ENCODE measurements around the gene UBXN11.

The UBXN11 gene

DNA sequence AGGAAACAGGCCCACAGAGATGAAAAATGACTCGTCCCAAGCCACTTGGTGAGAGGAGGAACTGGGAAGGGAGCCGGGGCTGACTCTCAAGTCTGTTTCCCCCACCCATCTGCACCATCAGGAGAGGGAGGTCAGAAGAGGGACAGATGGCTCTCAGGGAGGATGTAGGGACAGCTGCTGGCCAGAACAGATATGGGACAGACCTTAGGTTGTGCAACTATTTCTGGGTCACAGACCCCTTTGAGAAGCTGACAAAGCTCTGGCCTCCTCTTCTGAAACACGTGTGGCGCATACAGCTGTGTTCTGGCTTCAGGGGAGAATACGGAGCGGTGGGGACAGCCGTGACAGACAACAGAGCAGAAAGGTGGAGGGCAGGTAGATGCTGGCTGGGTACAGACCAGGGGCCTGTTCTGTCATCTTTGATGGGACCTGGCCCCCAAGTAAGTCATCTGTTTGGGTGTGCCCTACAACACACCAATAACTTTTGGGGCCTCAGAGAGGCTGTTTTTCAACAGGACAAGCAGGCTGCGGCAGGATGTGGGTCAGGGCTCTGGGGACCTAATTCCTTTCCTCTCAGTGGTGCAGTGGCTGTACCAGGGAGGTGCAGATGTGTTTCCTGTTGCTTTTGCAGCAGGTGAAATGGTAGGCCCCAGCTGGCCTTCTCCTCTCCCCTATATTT lies 19.3 kb downstream of the UBXN11 start:
- peak overlapping the region in 1 of 5 donors; percentile 19 for H3K9ac ChIP-seq (ENCODE audit: low read length in 5 of 5)
- peak overlapping the region; percentile 54 for H3K27ac ChIP-seq (ENCODE audit: low read depth, low read length)
- no peak overlapping the region for H3K4me3 ChIP-seq (ENCODE audit: low read depth in 1 of 5, low read length in 5 of 5)
- H3K9me3 ChIP-seq (ENCODE audit: control insufficient read depth in 5 of 5, low read length in 5 of 5): no peaks in the 10 kb centered on the region
- H3K27me3 ChIP-seq (ENCODE audit: control insufficient read depth in 5 of 5, insufficient read depth in 4 of 5, low read length in 5 of 5): no peaks in the 10 kb centered on the region
- H3K4me1 ChIP-seq (ENCODE audit: control insufficient read depth in 5 of 5, insufficient read depth in 5 of 5, low read length in 5 of 5): peaks cover 13 to 90% (median 81%) of the 10 kb centered on the region in 5 donors
- H3K36me3 ChIP-seq (ENCODE audit: control insufficient read depth in 5 of 5, insufficient read depth in 5 of 5, low read length in 5 of 5): peaks cover 0 to 12% (median 0%) of the 10 kb centered on the region in 5 donors

DNA sequence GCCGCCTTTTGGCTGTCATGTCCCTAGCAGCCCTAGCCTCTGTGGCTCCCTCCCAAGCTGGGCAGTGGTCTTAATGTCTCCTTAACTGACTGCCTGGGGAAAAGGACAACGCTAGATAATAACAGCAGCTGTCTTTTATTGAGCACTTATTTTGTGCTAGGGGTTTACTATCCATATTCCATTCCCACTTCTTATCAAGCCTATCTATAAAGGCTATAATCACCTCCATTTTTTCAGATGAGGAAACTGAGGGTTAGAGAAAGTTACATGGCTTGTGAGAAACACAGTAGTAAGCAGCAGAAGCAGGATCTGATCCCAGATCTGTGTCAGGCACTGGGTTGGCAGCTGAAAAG lies 20.4 kb downstream of the UBXN11 start:
- Histone ChIP-seq H3K9me3 (ENCODE audit: control insufficient read depth in 5 of 5, low read length in 5 of 5) (no peaks in the 10 kb centered on the region), H3K27ac (ENCODE audit: low read depth, low read length) (peak overlapping the region; percentile 54), H3K36me3 (ENCODE audit: control insufficient read depth in 5 of 5, insufficient read depth in 5 of 5, low read length in 5 of 5) (peaks cover 0 to 20% (median 7%) of the 10 kb centered on the region in 5 donors), H3K27me3 (ENCODE audit: control insufficient read depth in 5 of 5, insufficient read depth in 4 of 5, low read length in 5 of 5) (no peaks in the 10 kb centered on the region), H3K4me1 (ENCODE audit: control insufficient read depth in 5 of 5, insufficient read depth in 5 of 5, low read length in 5 of 5) (peaks cover 13 to 90% (median 84%) of the 10 kb centered on the region in 5 donors), H3K4me3 (ENCODE audit: low read depth in 1 of 5, low read length in 5 of 5) (no peak overlapping the region), H3K9ac (ENCODE audit: low read length in 5 of 5) (no peak overlapping the region)

DNA sequence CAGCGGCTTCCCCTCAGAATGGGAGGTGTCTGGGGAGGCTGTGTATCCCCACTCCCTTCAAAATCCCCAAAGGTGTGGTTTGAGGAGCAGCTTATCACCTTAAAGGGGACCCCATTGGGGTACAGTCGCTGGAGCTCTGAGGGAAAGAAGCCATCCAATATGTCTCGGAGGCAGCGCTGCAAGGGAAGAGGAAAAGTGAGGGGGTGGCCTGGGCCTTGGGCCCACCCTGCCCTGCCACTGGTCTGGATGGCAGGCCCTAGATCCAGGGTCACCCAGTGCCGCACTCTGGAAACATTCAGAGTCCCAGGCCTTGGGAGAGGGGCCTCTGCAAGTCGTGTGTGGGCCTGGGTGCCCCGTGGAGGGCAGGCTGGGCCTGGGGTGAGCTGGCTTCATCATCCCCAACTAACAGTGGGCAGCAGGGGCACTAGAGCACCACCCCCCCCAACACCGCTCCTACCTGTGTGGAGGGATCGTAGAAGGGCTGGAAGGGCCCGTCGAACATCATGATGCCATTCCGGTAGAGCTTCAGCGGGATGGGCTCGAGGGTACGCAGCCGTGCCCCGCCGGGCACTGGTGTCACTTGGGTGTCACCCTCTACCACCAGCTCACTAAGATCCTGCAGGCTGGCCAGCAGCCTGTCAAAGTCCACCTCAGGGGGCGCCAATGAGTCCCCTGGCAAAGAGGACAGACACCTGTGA lies 20.9 kb downstream of the UBXN11 start:
- Histone ChIP-seq H3K4me1 (ENCODE audit: control insufficient read depth in 5 of 5, insufficient read depth in 5 of 5, low read length in 5 of 5) (peaks cover 13 to 90% (median 84%) of the 10 kb centered on the region in 5 donors), H3K36me3 (ENCODE audit: control insufficient read depth in 5 of 5, insufficient read depth in 5 of 5, low read length in 5 of 5) (peaks cover 0 to 22% (median 9%) of the 10 kb centered on the region in 5 donors), H3K9ac (ENCODE audit: low read length in 5 of 5) (peak overlapping the region in 1 of 5 donors; percentile 4), H3K9me3 (ENCODE audit: control insufficient read depth in 5 of 5, low read length in 5 of 5) (no peaks in the 10 kb centered on the region), H3K27me3 (ENCODE audit: control insufficient read depth in 5 of 5, insufficient read depth in 4 of 5, low read length in 5 of 5) (no peaks in the 10 kb centered on the region), H3K4me3 (ENCODE audit: low read depth in 1 of 5, low read length in 5 of 5) (no peak overlapping the region), H3K27ac (ENCODE audit: low read depth, low read length) (peak overlapping the region; percentile 54)

DNA sequence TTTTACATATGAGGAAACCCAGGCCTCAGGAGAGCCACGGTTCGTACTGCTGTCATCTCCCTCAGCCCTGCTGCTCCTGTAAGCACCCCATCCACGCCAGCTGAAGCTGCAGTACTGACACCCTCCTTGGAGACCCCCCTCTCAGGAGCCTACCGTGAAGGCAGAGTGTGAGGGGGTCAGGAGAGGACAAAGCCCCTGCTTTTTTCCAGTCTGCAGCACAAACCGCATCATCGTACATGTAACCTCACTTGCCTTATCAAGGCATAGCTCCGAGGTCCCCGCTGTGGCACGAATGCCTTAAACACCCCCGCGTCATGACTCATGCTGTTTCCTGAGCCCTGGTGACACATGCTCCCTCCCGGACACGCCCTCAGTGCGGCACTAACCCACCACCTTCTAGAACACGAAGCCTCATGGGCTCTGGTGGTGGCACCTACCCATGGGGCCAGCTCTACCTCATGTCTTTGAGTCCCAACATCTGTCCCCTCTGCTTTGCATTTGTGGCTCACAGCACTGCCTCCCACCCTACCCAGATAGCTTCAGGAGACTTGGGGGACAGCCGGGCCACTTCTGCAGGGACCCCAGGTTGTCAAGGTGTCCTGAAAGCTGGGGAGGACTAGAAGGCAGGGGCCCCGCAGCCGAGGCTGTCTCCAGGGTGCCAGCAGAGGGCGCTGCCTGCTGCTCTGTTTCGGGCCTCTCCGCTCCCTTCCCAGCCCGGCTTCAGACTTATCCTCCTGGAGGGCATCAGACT lies 21.7 kb downstream of the UBXN11 start:
- peaks cover 0 to 22% (median 9%) of the 10 kb centered on the region in 5 donors for H3K36me3 ChIP-seq (ENCODE audit: control insufficient read depth in 5 of 5, insufficient read depth in 5 of 5, low read length in 5 of 5)
- peaks cover 13 to 89% (median 81%) of the 10 kb centered on the region in 5 donors for H3K4me1 ChIP-seq (ENCODE audit: control insufficient read depth in 5 of 5, insufficient read depth in 5 of 5, low read length in 5 of 5)
- peak overlapping the region; percentile 54 for H3K27ac ChIP-seq (ENCODE audit: low read depth, low read length)
- H3K27me3 ChIP-seq (ENCODE audit: control insufficient read depth in 5 of 5, insufficient read depth in 4 of 5, low read length in 5 of 5): no peaks in the 10 kb centered on the region
- no peaks in the 10 kb centered on the region for H3K9me3 ChIP-seq (ENCODE audit: control insufficient read depth in 5 of 5, low read length in 5 of 5)
- peak overlapping the region in 1 of 5 donors; percentile 4 for H3K4me3 ChIP-seq (ENCODE audit: low read depth in 1 of 5, low read length in 5 of 5)
- H3K9ac ChIP-seq (ENCODE audit: low read length in 5 of 5): peak overlapping the region in 1 of 5 donors; percentile 4

DNA sequence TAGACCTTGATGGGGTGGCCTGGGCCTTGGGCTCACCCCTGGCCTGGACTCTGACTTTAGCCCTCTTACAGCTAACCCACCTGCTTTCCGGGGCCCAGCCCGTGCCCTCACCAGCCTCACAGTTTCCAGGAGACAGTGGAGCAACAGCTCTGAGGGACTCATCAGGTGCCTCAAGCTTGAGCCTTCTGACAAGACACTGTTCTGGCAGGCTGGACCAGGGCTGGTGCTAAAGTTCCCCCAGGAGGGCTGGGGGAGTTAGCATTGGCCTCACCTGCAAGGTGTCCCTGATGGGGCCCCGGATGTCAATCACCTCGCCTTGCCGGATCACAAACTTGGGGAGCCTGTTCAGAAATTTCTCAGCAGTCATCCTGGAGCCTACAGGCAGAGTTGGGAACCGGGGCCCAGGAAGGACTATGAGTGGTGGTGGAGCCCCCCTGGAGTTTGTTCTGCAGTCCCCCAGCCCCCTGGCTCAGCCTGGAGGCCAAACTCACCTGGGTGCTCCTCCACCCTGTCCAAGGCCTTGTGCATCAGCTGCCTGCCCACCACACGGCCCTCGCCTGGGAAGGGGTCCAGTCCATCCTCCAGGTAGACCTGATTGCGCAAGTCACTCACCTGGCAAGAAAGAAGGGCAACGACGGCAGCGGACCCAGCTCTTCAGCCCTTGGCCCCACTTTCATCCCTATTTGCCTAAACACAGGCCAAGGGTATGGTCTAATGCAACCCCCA lies 22.4 kb downstream of the UBXN11 start:
- Histone ChIP-seq H3K27me3 (ENCODE audit: control insufficient read depth in 5 of 5, insufficient read depth in 4 of 5, low read length in 5 of 5) (no peaks in the 10 kb centered on the region), H3K9ac (ENCODE audit: low read length in 5 of 5) (peak overlapping the region in 1 of 5 donors; percentile 35), H3K9me3 (ENCODE audit: control insufficient read depth in 5 of 5, low read length in 5 of 5) (no peaks in the 10 kb centered on the region), H3K4me1 (ENCODE audit: control insufficient read depth in 5 of 5, insufficient read depth in 5 of 5, low read length in 5 of 5) (peaks cover 17 to 89% (median 80%) of the 10 kb centered on the region in 5 donors), H3K4me3 (ENCODE audit: low read depth in 1 of 5, low read length in 5 of 5) (peak overlapping the region in 1 of 5 donors; percentile 4), H3K27ac (ENCODE audit: low read depth, low read length) (peak overlapping the region; percentile 54), H3K36me3 (ENCODE audit: control insufficient read depth in 5 of 5, insufficient read depth in 5 of 5, low read length in 5 of 5) (peaks cover 0 to 22% (median 9%) of the 10 kb centered on the region in 5 donors)

DNA sequence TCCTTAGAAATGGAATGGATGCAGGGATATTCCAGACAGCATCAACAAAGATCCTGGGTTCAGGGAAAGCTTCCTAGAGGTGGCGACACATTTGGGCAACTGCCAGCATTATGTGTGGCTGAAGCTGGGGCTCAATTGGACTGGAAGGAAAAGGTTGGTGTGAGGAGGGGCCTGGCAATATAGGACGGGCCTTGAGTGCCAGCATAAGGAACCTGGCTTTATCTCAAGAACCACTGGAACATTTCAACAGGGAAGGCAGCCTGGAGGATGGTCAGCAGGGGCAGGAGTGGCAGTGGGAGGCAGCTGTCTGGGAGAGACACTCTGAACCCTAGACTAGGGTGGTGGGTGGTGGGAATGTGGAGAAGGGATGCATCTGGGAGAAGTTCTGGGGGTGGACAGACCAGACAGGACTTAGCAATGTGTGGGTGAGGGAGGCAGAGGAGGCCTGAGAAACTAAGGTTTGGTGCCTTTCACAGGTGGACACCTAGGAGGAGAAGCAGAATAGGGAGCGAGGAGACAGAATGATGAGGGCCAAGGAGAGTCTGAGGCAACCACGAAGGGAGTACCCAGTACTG lies 23.1 kb downstream of the UBXN11 start:
- H3K27ac ChIP-seq (ENCODE audit: low read depth, low read length): peak overlapping the region; percentile 54
- H3K4me3 ChIP-seq (ENCODE audit: low read depth in 1 of 5, low read length in 5 of 5): no peak overlapping the region
- H3K27me3 ChIP-seq (ENCODE audit: control insufficient read depth in 5 of 5, insufficient read depth in 4 of 5, low read length in 5 of 5): no peaks in the 10 kb centered on the region
- peaks cover 0 to 22% (median 9%) of the 10 kb centered on the region in 5 donors for H3K36me3 ChIP-seq (ENCODE audit: control insufficient read depth in 5 of 5, insufficient read depth in 5 of 5, low read length in 5 of 5)
- peaks cover 19 to 89% (median 80%) of the 10 kb centered on the region in 5 donors for H3K4me1 ChIP-seq (ENCODE audit: control insufficient read depth in 5 of 5, insufficient read depth in 5 of 5, low read length in 5 of 5)
- peak overlapping the region in 2 of 5 donors; percentile 6 to 35 for H3K9ac ChIP-seq (ENCODE audit: low read length in 5 of 5)
- H3K9me3 ChIP-seq (ENCODE audit: control insufficient read depth in 5 of 5, low read length in 5 of 5): no peaks in the 10 kb centered on the region

DNA sequence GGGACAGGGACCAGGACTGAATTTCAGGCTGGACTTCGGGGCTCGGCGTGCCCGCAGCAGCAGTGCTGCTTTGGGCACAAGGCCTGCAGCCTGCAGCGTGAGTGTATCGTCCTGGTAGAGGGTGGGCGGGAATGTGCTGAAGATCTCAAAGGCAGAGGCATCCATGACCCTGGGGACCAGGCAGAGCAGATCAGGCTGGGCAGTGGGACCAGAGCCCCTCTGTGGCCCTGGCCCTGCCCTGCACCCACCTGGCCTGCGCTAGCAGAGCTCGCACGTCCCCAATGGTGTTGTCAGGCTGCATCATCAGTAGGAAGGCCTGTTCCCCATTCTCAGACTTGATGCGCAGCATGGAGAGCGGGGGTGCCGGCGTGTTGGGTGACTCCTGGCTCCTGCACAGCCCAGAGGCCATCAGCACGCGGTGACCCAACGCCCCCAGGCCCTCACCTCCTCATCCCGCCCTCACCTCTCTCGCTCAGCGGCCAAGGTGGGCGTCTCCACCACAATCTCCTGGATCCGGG lies 24.0 kb downstream of the UBXN11 start:
- no peaks in the 10 kb centered on the region for H3K27me3 ChIP-seq (ENCODE audit: control insufficient read depth in 5 of 5, insufficient read depth in 4 of 5, low read length in 5 of 5)
- peak overlapping the region in 1 of 5 donors; percentile 6 for H3K4me3 ChIP-seq (ENCODE audit: low read depth in 1 of 5, low read length in 5 of 5)
- no peaks in the 10 kb centered on the region for H3K9me3 ChIP-seq (ENCODE audit: control insufficient read depth in 5 of 5, low read length in 5 of 5)
- H3K27ac ChIP-seq (ENCODE audit: low read depth, low read length): no peak overlapping the region
- peaks cover 19 to 89% (median 80%) of the 10 kb centered on the region in 5 donors for H3K4me1 ChIP-seq (ENCODE audit: control insufficient read depth in 5 of 5, insufficient read depth in 5 of 5, low read length in 5 of 5)
- peaks cover 0 to 22% (median 9%) of the 10 kb centered on the region in 5 donors for H3K36me3 ChIP-seq (ENCODE audit: control insufficient read depth in 5 of 5, insufficient read depth in 5 of 5, low read length in 5 of 5)
- H3K9ac ChIP-seq (ENCODE audit: low read length in 5 of 5): no peak overlapping the region

DNA sequence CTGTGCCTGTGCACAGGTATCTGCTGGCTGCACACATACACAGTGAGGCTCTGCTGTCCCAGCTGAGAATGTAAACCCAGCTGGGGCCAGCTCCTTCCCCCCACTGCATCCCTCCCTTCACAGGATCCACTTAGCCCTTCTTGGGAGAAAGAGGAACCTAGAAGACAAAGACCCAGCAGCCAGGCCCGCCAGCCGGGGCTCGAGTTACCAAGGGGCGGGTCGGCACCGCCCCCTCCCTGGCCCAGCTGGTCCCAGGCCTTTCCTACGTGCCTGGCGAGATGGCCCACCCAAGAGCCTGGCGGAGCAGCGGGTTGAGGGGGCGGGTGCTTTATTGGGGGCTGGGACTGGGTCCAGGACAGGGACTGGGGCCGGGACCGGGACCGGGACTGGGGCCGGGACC lies 24.5 kb downstream of the UBXN11 start:
- H3K27ac ChIP-seq (ENCODE audit: low read depth, low read length): peak overlapping the region; percentile 96
- H3K27me3 ChIP-seq (ENCODE audit: control insufficient read depth in 5 of 5, insufficient read depth in 4 of 5, low read length in 5 of 5): no peaks in the 10 kb centered on the region
- peak overlapping the region in 1 of 5 donors; percentile 48 for H3K9ac ChIP-seq (ENCODE audit: low read length in 5 of 5)
- peak overlapping the region; percentile 33 to 87 (median 67) for H3K4me3 ChIP-seq (ENCODE audit: low read depth in 1 of 5, low read length in 5 of 5)
- no peaks in the 10 kb centered on the region for H3K9me3 ChIP-seq (ENCODE audit: control insufficient read depth in 5 of 5, low read length in 5 of 5)
- H3K4me1 ChIP-seq (ENCODE audit: control insufficient read depth in 5 of 5, insufficient read depth in 5 of 5, low read length in 5 of 5): peaks cover 17 to 89% (median 80%) of the 10 kb centered on the region in 5 donors
- peaks cover 0 to 22% (median 12%) of the 10 kb centered on the region in 5 donors for H3K36me3 ChIP-seq (ENCODE audit: control insufficient read depth in 5 of 5, insufficient read depth in 5 of 5, low read length in 5 of 5)

Measured in subcutaneous abdominal adipose tissue (tissue), 5 donors.